ENCODE results near the gene HES6. TPM values are rescaled to one million over a fixed set of nuclear protein-coding genes. Genes with fewer than 3 reads are reported as not detected.

The HES6 gene
- total RNA-seq, 2 experiments from 2014 or later: 13.1 to 13.8 TPM

DNA sequence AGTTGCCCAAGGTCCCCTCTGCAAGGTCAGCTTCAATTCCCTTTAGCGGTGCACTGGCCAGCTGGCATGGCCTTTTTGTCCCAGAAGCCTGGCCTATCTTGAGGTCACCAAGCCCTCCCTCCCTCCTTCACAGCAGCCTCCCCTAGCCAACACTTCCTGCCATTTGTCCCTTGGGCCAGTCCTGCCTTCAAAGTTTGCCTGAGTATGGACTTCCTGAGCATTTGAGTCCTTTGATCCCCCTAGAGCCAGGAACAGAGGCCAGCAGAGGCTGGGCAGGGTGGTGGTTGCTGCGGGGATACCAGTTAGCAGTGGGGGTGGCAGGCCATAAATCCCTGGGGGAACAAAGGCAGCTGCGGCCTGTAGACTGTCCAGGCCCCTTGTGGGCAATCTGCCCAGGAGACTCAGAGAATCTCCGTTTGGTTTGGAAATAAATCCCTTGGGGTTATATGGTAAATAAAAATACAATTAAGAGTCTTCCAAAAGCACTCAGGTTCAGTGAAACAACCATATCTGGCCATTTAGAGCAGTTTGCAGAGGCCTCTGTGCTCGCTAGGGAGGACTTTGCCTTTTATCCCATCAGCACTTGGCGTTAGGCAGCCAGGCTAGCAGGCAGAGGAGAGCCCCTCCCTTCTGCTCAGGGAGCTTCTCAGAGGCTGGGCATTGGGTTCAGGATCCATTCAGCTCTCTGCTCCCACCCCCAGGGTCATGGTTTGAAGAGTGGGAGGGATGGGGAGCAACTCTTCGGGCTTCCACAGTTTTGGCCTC, 3.1 kb upstream of the HES6 start:
- Histone ChIP-seq H2AFZ (ENCODE audit: low read length) (no peak overlapping the region), H3K4me2 (ENCODE audit: low read length) (no peak overlapping the region), H3K9me2 (ENCODE audit: insufficient read depth, low read length) (no peaks in the 10 kb centered on the region), H3K79me2 (ENCODE audit: insufficient read depth, low read depth, low read length) (no peaks in the 10 kb centered on the region), H3K27ac (ENCODE audit: low read depth, low read length, poor library complexity, severe bottlenecking) (no peak overlapping the region), H3K4me3 (ENCODE audit: low read depth, low read length, poor library complexity, severe bottlenecking) (no peak overlapping the region), H3K9me3 (ENCODE audit: low read length) (no peaks in the 10 kb centered on the region), H3K4me1 (ENCODE audit: insufficient read depth, low read length, poor library complexity, severe bottlenecking) (peaks cover 6% of the 10 kb centered on the region), H4K20me1 (ENCODE audit: insufficient read depth, low read length) (no peaks in the 10 kb centered on the region), H3K36me3 (ENCODE audit: insufficient read depth, low read length) (peaks cover 16% of the 10 kb centered on the region; the same call in 1 of the 2 replicates)
- intact Hi-C loops (cut with micrococcal nuclease; ENCODE audit: unreplicated experiment): loop anchor here (5.0 kb wide), 4 partner anchors 81 to 276 kb away; partner anchors contain the start of genes ASB1 and UBE2F
- BruUV-seq (replicated peaks): no TSS peak
- TF ChIP-seq EZH2phosphoT487 (IDR thresholded peaks at IDR 0.05; ENCODE audit: borderline replicate concordance, low read depth, low read length) (no peak), CTCF (conservative IDR thresholded peaks at IDR 0.05; ENCODE audit: low read length) (no peak)
- ChIA-PET POLR2A (no interaction called here), CTCF (ENCODE audit: unreplicated experiment) (interaction anchor here (0.6 kb wide), 1 partner anchor 15 kb away, joined by 3 read pairs; no protein-coding TSS in a partner anchor)
- no peak for DNase-seq (ENCODE audit: low spot score)

- Histone ChIP-seq H3K9me3 (ENCODE audit: low read length) (no peaks in the 10 kb centered on the region), H3K9me2 (ENCODE audit: insufficient read depth, low read length) (no peaks in the 10 kb centered on the region), H4K20me1 (ENCODE audit: insufficient read depth, low read length) (no peaks in the 10 kb centered on the region), H3K27ac (ENCODE audit: low read depth, low read length, poor library complexity, severe bottlenecking) (no peak overlapping the region), H3K36me3 (ENCODE audit: insufficient read depth, low read length) (peaks cover 16% of the 10 kb centered on the region; the same call in 1 of the 2 replicates), H3K4me1 (ENCODE audit: insufficient read depth, low read length, poor library complexity, severe bottlenecking) (peaks cover 6% of the 10 kb centered on the region), H3K4me2 (ENCODE audit: low read length) (no peak overlapping the region), H3K79me2 (ENCODE audit: insufficient read depth, low read depth, low read length) (no peaks in the 10 kb centered on the region), H2AFZ (ENCODE audit: low read length) (no peak overlapping the region), H3K4me3 (ENCODE audit: low read depth, low read length, poor library complexity, severe bottlenecking) (no peak overlapping the region)
- no TSS peak for BruUV-seq (replicated peaks)
- ChIA-PET CTCF (ENCODE audit: unreplicated experiment) (no interaction called here), POLR2A (no interaction called here)
- TF ChIP-seq EZH2phosphoT487 (IDR thresholded peaks at IDR 0.05; ENCODE audit: borderline replicate concordance, low read depth, low read length) (no peak), CTCF (conservative IDR thresholded peaks at IDR 0.05; ENCODE audit: low read length) (no peak)
- no peak for DNase-seq (ENCODE audit: low spot score)
- intact Hi-C loops (cut with micrococcal nuclease; ENCODE audit: unreplicated experiment): loop anchor here (2.0 to 5.0 kb wide), 5 partner anchors 47 to 275 kb away; partner anchors contain the start of genes ASB1, PER2 and UBE2F
Measured at GRCh38 chr2:238241970-238242369, 2.1 kb upstream of the HES6 start.
